GM19035 (cell line): ENCODE measurements around the gene ATG16L1.
"Not testable (repeated sequence)": the region's sequence is repeated elsewhere in the genome, so short reads cannot be mapped to it uniquely, and the experiment has no call there.

Source experiments
- ATAC-seq: cut with Tn5 transposase; IDR thresholded peaks from one replicate; pipeline ENCODE4 v1.9.1; 2021; ENCODE audit not compliant: unreplicated experiment

ATG16L1 gene

GRCh38 chr2:233328922-233329321 is 77.4 kb downstream of the ATG16L1 start:
- no peak for ATAC-seq

GRCh38 chr2:233329489-233330135 is 78.1 kb downstream of the ATG16L1 start:
- ATAC-seq: no peak

GRCh38 chr2:233331536-233331935 is 80.1 kb downstream of the ATG16L1 start:
- ATAC-seq: peak; percentile 92

- no peak for ATAC-seq
These were observed 80.7 kb downstream of the ATG16L1 start for GRCh38 chr2:233332125-233332524.

- no peak for ATAC-seq
These were observed 83.4 kb downstream of the ATG16L1 start for GRCh38 chr2:233334915-233335314.

- ATAC-seq: not testable (repeated sequence)
These were observed 84.6 kb downstream of the ATG16L1 start for GRCh38 chr2:233336091-233336490.

- no peak for ATAC-seq
These were observed 85.1 kb downstream of the ATG16L1 start for GRCh38 chr2:233336541-233336940.

- ATAC-seq: no peak
These were observed 86.6 kb downstream of the ATG16L1 start for GRCh38 chr2:233338046-233338445.

GRCh38 chr2:233338812-233339368 is 87.4 kb downstream of the ATG16L1 start:
- no peak for ATAC-seq

GRCh38 chr2:233339427-233339826 is 88.0 kb downstream of the ATG16L1 start:
- no peak for ATAC-seq

- no peak for ATAC-seq
These were observed 89.8 kb downstream of the ATG16L1 start for GRCh38 chr2:233341296-233341695.

GRCh38 chr2:233342301-233342700 is 90.8 kb downstream of the ATG16L1 start:
- ATAC-seq: no peak

GRCh38 chr2:233343171-233343705 is 91.8 kb downstream of the ATG16L1 start:
- no peak for ATAC-seq
